Transverse colon (tissue), 4 donors: ENCODE measurements around the gene WDFY3.

ENCODE experiments used
- CTCF ChIP-seq, 5 experiments: fragments of 200-600 bp in 3 of 5; fragments of 450-650 bp in 2 of 5; sonication (generic) in 3 of 5; IDR thresholded peaks; 1 replicate in 2 of 5; 2 replicates in 3 of 5; pipeline ENCODE4 v1.5.1; 2016 to 2017; ENCODE audit warnings: antibody characterized with exemption in 5 of 5, inconsistent platforms in 3 of 5, mild to moderate bottlenecking in 2 of 5, moderate library complexity in 1 of 5
- EP300 ChIP-seq: sonication (generic); formaldehyde crosslinking; IDR thresholded peaks from one replicate; pipeline ENCODE4 v1.6.1; 2017; ENCODE audit warnings: antibody characterized with exemption, low read depth
- POLR2A ChIP-seq: fragments of 450-650 bp; IDR thresholded peaks from one replicate; pipeline ENCODE4 v1.6.1; 2016; ENCODE audit warnings: antibody characterized with exemption, mild to moderate bottlenecking, moderate library complexity
- POLR2AphosphoS5 ChIP-seq, 3 donors: sonication (generic); formaldehyde crosslinking; IDR thresholded peaks; one replicate each; pipeline ENCODE4 v1.6.1; 2016; ENCODE audit warnings: antibody characterized with exemption in 3 of 3

GRCh38 chr4:84796394-84796793 is 170.1 kb downstream of the WDFY3 start:
- no peak for TF ChIP-seq POLR2AphosphoS5 (IDR thresholded peaks at IDR 0.05)
- TF ChIP-seq CTCF (IDR thresholded peaks at IDR 0.05), result no peak
- no peak for TF ChIP-seq EP300
- TF ChIP-seq POLR2A, result no peak
